Parathyroid adenoma (tissue), 2 donors: ENCODE data around the gene EPHX1.

ENCODE experiments used
- H2AFZ ChIP-seq: fragments of 300-600 bp; sonication (generic); one replicate; pipeline ENCODE4 v1.7.0; 2017; ENCODE audit warnings: antibody characterized with exemption, mild to moderate bottlenecking
- H3K27ac ChIP-seq: fragments of 300-600 bp; sonication (generic); one replicate; pipeline ENCODE4 v1.7.0; 2017
- H3K27me3 ChIP-seq: fragments of 300-600 bp; sonication (generic); one replicate; pipeline ENCODE4 v1.7.0; 2017; ENCODE audit warnings: low read length; ENCODE audit not compliant: control insufficient read depth, insufficient read depth
- H3K36me3 ChIP-seq: fragments of 300-600 bp; sonication (generic); one replicate; pipeline ENCODE4 v1.7.0; 2017; ENCODE audit warnings: low read length; ENCODE audit not compliant: control insufficient read depth, insufficient read depth
- H3K4me1 ChIP-seq: fragments of 300-600 bp; sonication (generic); one replicate; pipeline ENCODE4 v1.7.0; 2017; ENCODE audit warnings: control low read depth
- H3K4me2 ChIP-seq: fragments of 300-600 bp; sonication (generic); one replicate; pipeline ENCODE4 v1.7.0; 2017; ENCODE audit warnings: low read length
- H3K4me3 ChIP-seq: fragments of 300-600 bp; sonication (generic); one replicate; pipeline ENCODE4 v1.7.0; 2017; ENCODE audit warnings: low read depth, low read length
- H3K79me2 ChIP-seq: fragments of 300-600 bp; sonication (generic); one replicate; pipeline ENCODE4 v1.7.0; 2017; ENCODE audit warnings: control low read depth
- H3K9ac ChIP-seq: fragments of 300-600 bp; sonication (generic); one replicate; pipeline ENCODE4 v1.7.0; 2017; ENCODE audit warnings: mild to moderate bottlenecking
- H3K9me3 ChIP-seq: fragments of 300-600 bp; sonication (generic); one replicate; pipeline ENCODE4 v1.7.0; 2017; ENCODE audit warnings: low read length; ENCODE audit not compliant: control insufficient read depth
- TF ChIP-seq, protein P1 (sequence below): fragments of 300-600 bp; sonication (generic); IDR thresholded peaks from one replicate; pipeline ENCODE4 v1.7.0; 2017; ENCODE audit warnings: antibody characterized with exemption, mild to moderate bottlenecking
- donor health status: primary hyperparathyroidism.

EPHX1 gene

DNA sequence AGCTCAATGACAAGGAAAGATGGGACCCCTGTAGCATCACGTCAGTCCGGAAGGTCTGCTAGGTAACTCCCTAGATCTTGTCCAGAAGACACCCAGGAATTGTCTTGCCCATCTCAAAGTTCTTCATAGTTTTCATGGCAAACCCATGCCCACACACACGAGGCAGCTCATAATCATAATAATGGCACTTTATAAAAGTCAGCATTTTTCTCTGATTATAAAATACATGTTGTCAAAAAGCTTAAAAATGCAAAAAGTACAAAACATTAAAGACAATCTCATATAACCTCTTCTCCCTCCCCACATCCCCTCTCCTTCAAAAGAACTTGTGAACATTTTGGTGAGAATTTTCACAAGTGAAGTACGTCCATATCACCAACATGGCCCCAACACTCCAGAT lies 30.8 kb downstream of the EPHX1 start:
- no peak overlapping the region for H3K9ac ChIP-seq
- H3K9me3 ChIP-seq: no peaks in the 10 kb centered on the region
- TF ChIP-seq, protein P1, sequence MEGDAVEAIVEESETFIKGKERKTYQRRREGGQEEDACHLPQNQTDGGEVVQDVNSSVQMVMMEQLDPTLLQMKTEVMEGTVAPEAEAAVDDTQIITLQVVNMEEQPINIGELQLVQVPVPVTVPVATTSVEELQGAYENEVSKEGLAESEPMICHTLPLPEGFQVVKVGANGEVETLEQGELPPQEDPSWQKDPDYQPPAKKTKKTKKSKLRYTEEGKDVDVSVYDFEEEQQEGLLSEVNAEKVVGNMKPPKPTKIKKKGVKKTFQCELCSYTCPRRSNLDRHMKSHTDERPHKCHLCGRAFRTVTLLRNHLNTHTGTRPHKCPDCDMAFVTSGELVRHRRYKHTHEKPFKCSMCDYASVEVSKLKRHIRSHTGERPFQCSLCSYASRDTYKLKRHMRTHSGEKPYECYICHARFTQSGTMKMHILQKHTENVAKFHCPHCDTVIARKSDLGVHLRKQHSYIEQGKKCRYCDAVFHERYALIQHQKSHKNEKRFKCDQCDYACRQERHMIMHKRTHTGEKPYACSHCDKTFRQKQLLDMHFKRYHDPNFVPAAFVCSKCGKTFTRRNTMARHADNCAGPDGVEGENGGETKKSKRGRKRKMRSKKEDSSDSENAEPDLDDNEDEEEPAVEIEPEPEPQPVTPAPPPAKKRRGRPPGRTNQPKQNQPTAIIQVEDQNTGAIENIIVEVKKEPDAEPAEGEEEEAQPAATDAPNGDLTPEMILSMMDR: no peak
- no peak overlapping the region for H2AFZ ChIP-seq
- H3K4me3 ChIP-seq: no peak overlapping the region
- no peaks in the 10 kb centered on the region for H3K36me3 ChIP-seq
- no peak overlapping the region for H3K27ac ChIP-seq
- H3K4me2 ChIP-seq: no peak overlapping the region
- no peaks in the 10 kb centered on the region for H3K79me2 ChIP-seq
- no peaks in the 10 kb centered on the region for H3K4me1 ChIP-seq
- H3K27me3 ChIP-seq: no peaks in the 10 kb centered on the region

DNA sequence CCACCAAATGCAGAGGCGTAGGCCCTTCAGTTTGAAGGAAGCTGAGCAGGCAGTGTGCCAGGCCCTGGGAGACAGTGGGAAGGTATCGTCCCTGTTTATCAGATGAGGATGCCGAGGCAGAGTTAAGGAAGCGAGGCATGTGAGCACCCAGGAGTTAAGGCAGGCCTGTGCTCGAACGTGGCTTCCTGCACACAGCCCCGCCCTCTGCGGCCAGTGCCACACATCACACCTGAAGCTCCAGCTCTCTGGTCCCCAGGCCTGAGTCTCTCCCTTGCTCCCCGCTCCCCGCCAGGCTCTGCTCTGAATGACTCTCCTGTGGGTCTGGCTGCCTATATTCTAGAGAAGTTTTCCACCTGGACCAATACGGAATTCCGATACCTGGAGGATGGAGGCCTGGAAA lies 32.1 kb downstream of the EPHX1 start:
- no peak overlapping the region for H3K4me3 ChIP-seq
- H3K36me3 ChIP-seq: no peaks in the 10 kb centered on the region
- H3K79me2 ChIP-seq: no peaks in the 10 kb centered on the region
- H3K9me3 ChIP-seq: no peaks in the 10 kb centered on the region
- no peak overlapping the region for H2AFZ ChIP-seq
- H3K4me1 ChIP-seq: no peaks in the 10 kb centered on the region
- TF ChIP-seq, protein P1: no peak
- no peaks in the 10 kb centered on the region for H3K27me3 ChIP-seq
- H3K27ac ChIP-seq: no peak overlapping the region
- H3K9ac ChIP-seq: no peak overlapping the region
- H3K4me2 ChIP-seq: no peak overlapping the region

DNA sequence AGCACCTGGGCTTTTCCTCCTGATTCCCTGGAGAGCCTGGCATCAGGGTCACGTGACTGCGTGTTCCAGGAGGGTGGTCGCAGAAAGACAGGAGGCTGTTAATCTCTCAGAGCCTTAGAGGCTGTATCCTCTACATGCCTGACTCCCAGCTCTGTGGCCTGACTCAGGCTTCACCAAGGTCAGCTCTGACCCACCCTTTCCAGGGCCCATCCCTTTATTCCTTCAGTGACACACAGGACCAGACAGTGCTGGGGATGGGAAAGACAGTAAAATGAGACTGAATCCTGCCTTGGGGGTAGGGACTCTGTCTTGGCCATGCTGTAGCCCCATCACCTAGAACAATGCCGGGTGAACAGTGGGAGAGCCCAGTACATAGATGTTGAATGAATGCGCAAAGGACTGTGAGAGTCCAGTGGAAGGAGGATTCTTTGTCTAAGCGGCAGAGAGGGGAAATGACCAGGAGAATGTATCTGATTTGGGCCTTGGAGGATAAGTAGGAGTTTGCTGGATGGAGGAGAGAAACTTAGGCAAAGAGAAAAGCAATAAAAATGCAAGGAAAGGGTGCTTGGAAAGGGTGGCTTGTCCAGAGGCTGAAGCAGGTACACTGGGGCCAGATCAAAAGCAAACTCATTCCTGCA lies 33.0 kb downstream of the EPHX1 start:
- Histone ChIP-seq H3K4me3 (no peak overlapping the region), H3K27ac (no peak overlapping the region), H3K36me3 (no peaks in the 10 kb centered on the region)

DNA sequence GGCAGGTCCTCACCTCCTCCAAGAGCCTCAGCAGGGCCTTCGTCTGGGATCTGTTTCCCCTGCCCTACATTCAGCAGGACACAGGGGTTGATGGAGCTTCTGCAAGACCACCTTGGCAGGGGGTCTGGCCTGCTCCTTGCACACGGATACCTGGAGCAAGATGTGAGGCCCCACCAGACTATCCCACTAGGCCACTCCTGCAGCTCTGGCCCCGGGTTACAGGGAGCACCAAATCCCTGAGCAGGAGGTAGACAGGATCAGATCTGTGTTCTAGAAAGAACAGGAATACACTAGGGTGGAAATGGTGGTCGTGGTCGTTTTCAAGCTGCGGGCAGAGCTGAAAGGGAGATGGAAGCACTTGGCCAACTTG lies 33.5 kb downstream of the EPHX1 start:
- H3K79me2 ChIP-seq: no peaks in the 10 kb centered on the region
- H3K36me3 ChIP-seq: no peaks in the 10 kb centered on the region
- no peak overlapping the region for H3K27ac ChIP-seq
- H3K9ac ChIP-seq: no peak overlapping the region
- no peak overlapping the region for H3K4me3 ChIP-seq
- no peak overlapping the region for H3K4me2 ChIP-seq
- H3K27me3 ChIP-seq: no peaks in the 10 kb centered on the region
- H3K4me1 ChIP-seq: no peaks in the 10 kb centered on the region
- H2AFZ ChIP-seq: no peak overlapping the region
- H3K9me3 ChIP-seq: no peaks in the 10 kb centered on the region
- TF ChIP-seq, protein P1: no peak

More for the DNA sequence above, 33.0 kb downstream of the EPHX1 start:
- H3K9ac ChIP-seq: no peak overlapping the region
- no peak overlapping the region for H3K4me2 ChIP-seq
- TF ChIP-seq, protein P1: no peak
- H3K79me2 ChIP-seq: no peaks in the 10 kb centered on the region
- no peak overlapping the region for H2AFZ ChIP-seq
- no peaks in the 10 kb centered on the region for H3K4me1 ChIP-seq
- no peaks in the 10 kb centered on the region for H3K27me3 ChIP-seq
- no peaks in the 10 kb centered on the region for H3K9me3 ChIP-seq
